HEK293 (cell line): ENCODE data around the gene KCNMB4.

Experiments used
- CTCF ChIA-PET: fragments of 350-600 bp; formaldehyde crosslinking; extraction: SDS; loops from one replicate; lab custom pipeline; 2021; ENCODE audit warnings: antibody characterized with exemption; lab: Yijun Ruan, JAX
- POLR2A ChIA-PET: fragments of 300-600 bp; formaldehyde crosslinking; extraction: SDS; loops from one replicate; lab custom pipeline; 2020; ENCODE audit warnings: antibody characterized with exemption, inconsistent platforms; lab: Yijun Ruan, JAX
- H3K27ac ChIP-seq: fragments of 200-500 bp; sonication (Bioruptor generic); 2 replicates; pipeline ENCODE4 v1.5.1; 2014; ENCODE audit warnings: low read depth, low read length, control low read depth, inconsistent platforms; ENCODE audit errors: extremely low read depth
- H3K36me3 ChIP-seq, 2 experiments: fragments of 200-500 bp in 1 of 2; sonication (Bioruptor generic) in 1 of 2; 1 replicate in 1 of 2; 2 replicates in 1 of 2; pipeline ENCODE4 v1.5.1; 2014 to 2017; ENCODE audit warnings: inconsistent platforms in 2 of 2, low read length in 2 of 2; ENCODE audit not compliant: control insufficient read depth in 2 of 2, insufficient read depth in 1 of 2
- H3K4me1 ChIP-seq: fragments of 200-500 bp; sonication (Bioruptor generic); 2 replicates; pipeline ENCODE4 v1.5.1; 2014; ENCODE audit warnings: mild to moderate bottlenecking, low read length, inconsistent platforms; ENCODE audit not compliant: control insufficient read depth, insufficient read depth
- H3K4me3 ChIP-seq: 2 replicates; pipeline ENCODE4 v1.5.1; 2011; ENCODE audit warnings: low read depth, mild to moderate bottlenecking, control low read depth, low read length, moderate library complexity
- H3K9me3 ChIP-seq: fragments of 200-500 bp; sonication (Bioruptor generic); 2 replicates; pipeline ENCODE4 v1.5.1; 2014; ENCODE audit warnings: low read depth, low read length, inconsistent platforms; ENCODE audit not compliant: control insufficient read depth, insufficient read depth
- BCL11A ChIP-seq: fragments of 450-650 bp; formaldehyde crosslinking; IDR thresholded peaks from 2 replicates; pipeline ENCODE4 v1.5.1; 2016; ENCODE audit warnings: low read depth, missing biosample characterization, missing genetic modification characterization
- OSR2 ChIP-seq: fragments of 450-650 bp; formaldehyde crosslinking; IDR thresholded peaks from 2 replicates; pipeline ENCODE4 v1.5.1; 2016; ENCODE audit warnings: missing biosample characterization, missing genetic modification characterization
- PRDM1 ChIP-seq: fragments of 450-650 bp; formaldehyde crosslinking; IDR thresholded peaks from 2 replicates; pipeline ENCODE4; 2016; ENCODE audit warnings: missing biosample characterization, missing genetic modification characterization
- ZNF121 ChIP-seq: fragments of 450-650 bp; formaldehyde crosslinking; IDR thresholded peaks from 2 replicates; pipeline ENCODE4 v1.5.1; 2016; ENCODE audit warnings: missing biosample characterization, missing genetic modification characterization
- ZNF174 ChIP-seq: fragments of 450-650 bp; formaldehyde crosslinking; IDR thresholded peaks from 2 replicates; pipeline ENCODE4 v1.5.0; 2017; ENCODE audit warnings: missing biosample characterization, mild to moderate bottlenecking, missing genetic modification characterization
- ZNF202 ChIP-seq: fragments of 450-650 bp; formaldehyde crosslinking; IDR thresholded peaks from 2 replicates; pipeline ENCODE4 v1.5.1; 2016; ENCODE audit warnings: missing biosample characterization, missing genetic modification characterization, borderline replicate concordance
- ZNF23 ChIP-seq: fragments of 450-650 bp; formaldehyde crosslinking; IDR thresholded peaks from 2 replicates; pipeline ENCODE4 v1.5.1; 2016; ENCODE audit warnings: missing biosample characterization, missing genetic modification characterization, borderline replicate concordance
- ZNF239 ChIP-seq: fragments of 450-650 bp; formaldehyde crosslinking; IDR thresholded peaks from 2 replicates; pipeline ENCODE4 v1.5.1; 2016; ENCODE audit warnings: missing biosample characterization, missing genetic modification characterization
- ZNF324 ChIP-seq: fragments of 450-650 bp; formaldehyde crosslinking; IDR thresholded peaks from 2 replicates; pipeline ENCODE4 v1.5.1; 2016; ENCODE audit warnings: missing biosample characterization, missing genetic modification characterization
- ZNF510 ChIP-seq: fragments of 450-650 bp; formaldehyde crosslinking; IDR thresholded peaks from 2 replicates; pipeline ENCODE4 v1.5.1; 2018; ENCODE audit warnings: mild to moderate bottlenecking, missing genetic modification characterization, missing biosample characterization; ENCODE audit not compliant: insufficient replicate concordance
- ZNF624 ChIP-seq: fragments of 450-650 bp; formaldehyde crosslinking; IDR thresholded peaks from 2 replicates; pipeline ENCODE4 v1.5.1; 2017; ENCODE audit warnings: missing biosample characterization, missing genetic modification characterization
- ZNF830 ChIP-seq: fragments of 450-650 bp; IDR thresholded peaks from 2 replicates; pipeline ENCODE4 v1.5.0; 2018; ENCODE audit warnings: missing biosample characterization, missing genetic modification characterization, low read depth, mild to moderate bottlenecking, moderate library complexity
- ZNF837 ChIP-seq: fragments of 450-650 bp; formaldehyde crosslinking; IDR thresholded peaks from 2 replicates; pipeline ENCODE4 v1.5.1; 2016; ENCODE audit warnings: missing biosample characterization, missing genetic modification characterization
- ZSCAN23 ChIP-seq: fragments of 450-650 bp; formaldehyde crosslinking; IDR thresholded peaks from 2 replicates; pipeline ENCODE4 v1.5.1; 2016; ENCODE audit warnings: missing biosample characterization, missing genetic modification characterization
- TF ChIP-seq, protein P1 (sequence below): fragments of 450-650 bp; formaldehyde crosslinking; IDR thresholded peaks from 2 replicates; pipeline ENCODE4 v1.5.1; 2016; ENCODE audit warnings: missing biosample characterization, missing genetic modification characterization
- TF ChIP-seq, protein P2 (sequence below): fragments of 450-650 bp; formaldehyde crosslinking; IDR thresholded peaks from 2 replicates; pipeline ENCODE4 v1.5.1; 2017; ENCODE audit warnings: missing biosample characterization, missing genetic modification characterization
- TF ChIP-seq, protein P3 (sequence below): fragments of 450-650 bp; formaldehyde crosslinking; IDR thresholded peaks from 2 replicates; pipeline ENCODE4 v1.5.1; 2016; ENCODE audit warnings: missing biosample characterization, missing genetic modification characterization
- TF ChIP-seq, protein P4 (sequence below): fragments of 450-650 bp; formaldehyde crosslinking; IDR thresholded peaks from 2 replicates; pipeline ENCODE4 v1.5.1; 2016; ENCODE audit warnings: missing biosample characterization, missing genetic modification characterization, borderline replicate concordance
- TF ChIP-seq, protein P5 (sequence below): fragments of 450-650 bp; formaldehyde crosslinking; IDR thresholded peaks from 2 replicates; pipeline ENCODE4 v1.5.1; 2016; ENCODE audit warnings: missing biosample characterization, missing genetic modification characterization

The KCNMB4 gene

DNA sequence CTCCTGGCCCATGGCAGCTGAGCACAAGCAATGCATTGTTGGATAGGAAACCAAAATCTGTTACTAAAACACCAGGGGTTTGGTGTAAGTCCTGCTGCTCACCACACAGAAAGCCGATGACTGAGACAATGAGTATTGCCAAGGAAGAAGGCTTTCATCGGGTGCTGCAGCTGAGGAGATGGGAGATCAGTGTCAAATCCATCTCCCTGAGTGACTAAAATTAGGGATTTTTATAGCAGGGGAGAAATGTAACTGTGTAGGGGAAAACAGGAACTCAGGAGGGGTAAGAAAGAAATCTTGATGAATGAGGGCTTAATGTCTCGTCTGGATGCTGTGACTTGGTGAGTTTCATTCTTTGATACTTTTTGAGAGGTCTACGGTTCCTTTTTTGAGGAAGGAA lies 97.9 kb downstream of the KCNMB4 start:
- TF ChIP-seq, protein P1, sequence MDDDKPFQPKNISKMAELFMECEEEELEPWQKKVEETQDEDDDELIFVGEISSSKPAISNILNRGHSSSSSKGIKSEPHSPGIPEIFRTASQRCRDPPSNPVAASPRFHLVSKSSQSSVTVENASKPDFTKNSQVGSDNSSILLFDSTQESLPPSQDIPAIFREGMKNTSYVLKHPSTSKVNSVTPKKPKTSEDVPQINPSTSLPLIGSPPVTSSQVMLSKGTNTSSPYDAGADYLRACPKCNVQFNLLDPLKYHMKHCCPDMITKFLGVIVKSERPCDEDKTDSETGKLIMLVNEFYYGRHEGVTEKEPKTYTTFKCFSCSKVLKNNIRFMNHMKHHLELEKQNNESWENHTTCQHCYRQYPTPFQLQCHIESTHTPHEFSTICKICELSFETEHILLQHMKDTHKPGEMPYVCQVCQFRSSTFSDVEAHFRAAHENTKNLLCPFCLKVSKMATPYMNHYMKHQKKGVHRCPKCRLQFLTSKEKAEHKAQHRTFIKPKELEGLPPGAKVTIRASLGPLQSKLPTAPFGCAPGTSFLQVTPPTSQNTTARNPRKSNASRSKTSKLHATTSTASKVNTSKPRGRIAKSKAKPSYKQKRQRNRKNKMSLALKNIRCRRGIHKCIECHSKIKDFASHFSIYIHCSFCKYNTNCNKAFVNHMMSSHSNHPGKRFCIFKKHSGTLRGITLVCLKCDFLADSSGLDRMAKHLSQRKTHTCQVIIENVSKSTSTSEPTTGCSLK (tag by site-specific recombination) = no peak
- TF ChIP-seq ZNF624 (tag by site-specific recombination) (no peak), ZSCAN23 (tag by site-specific recombination) (no peak), ZNF239 (tag by site-specific recombination) (no peak), OSR2 (no peak), ZNF174 (tag by site-specific recombination) (no peak), ZNF837 (no peak), ZNF202 (tag by site-specific recombination) (no peak), ZNF830 (tag by site-specific recombination) (no peak), ZNF23 (tag by site-specific recombination) (no peak)
- TF ChIP-seq, protein P2, sequence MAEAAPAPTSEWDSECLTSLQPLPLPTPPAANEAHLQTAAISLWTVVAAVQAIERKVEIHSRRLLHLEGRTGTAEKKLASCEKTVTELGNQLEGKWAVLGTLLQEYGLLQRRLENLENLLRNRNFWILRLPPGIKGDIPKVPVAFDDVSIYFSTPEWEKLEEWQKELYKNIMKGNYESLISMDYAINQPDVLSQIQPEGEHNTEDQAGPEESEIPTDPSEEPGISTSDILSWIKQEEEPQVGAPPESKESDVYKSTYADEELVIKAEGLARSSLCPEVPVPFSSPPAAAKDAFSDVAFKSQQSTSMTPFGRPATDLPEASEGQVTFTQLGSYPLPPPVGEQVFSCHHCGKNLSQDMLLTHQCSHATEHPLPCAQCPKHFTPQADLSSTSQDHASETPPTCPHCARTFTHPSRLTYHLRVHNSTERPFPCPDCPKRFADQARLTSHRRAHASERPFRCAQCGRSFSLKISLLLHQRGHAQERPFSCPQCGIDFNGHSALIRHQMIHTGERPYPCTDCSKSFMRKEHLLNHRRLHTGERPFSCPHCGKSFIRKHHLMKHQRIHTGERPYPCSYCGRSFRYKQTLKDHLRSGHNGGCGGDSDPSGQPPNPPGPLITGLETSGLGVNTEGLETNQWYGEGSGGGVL (tag by site-specific recombination) = no peak
- TF ChIP-seq, protein P3, sequence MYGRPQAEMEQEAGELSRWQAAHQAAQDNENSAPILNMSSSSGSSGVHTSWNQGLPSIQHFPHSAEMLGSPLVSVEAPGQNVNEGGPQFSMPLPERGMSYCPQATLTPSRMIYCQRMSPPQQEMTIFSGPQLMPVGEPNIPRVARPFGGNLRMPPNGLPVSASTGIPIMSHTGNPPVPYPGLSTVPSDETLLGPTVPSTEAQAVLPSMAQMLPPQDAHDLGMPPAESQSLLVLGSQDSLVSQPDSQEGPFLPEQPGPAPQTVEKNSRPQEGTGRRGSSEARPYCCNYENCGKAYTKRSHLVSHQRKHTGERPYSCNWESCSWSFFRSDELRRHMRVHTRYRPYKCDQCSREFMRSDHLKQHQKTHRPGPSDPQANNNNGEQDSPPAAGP (tag by site-specific recombination) = no peak
- TF ChIP-seq, protein P4, sequence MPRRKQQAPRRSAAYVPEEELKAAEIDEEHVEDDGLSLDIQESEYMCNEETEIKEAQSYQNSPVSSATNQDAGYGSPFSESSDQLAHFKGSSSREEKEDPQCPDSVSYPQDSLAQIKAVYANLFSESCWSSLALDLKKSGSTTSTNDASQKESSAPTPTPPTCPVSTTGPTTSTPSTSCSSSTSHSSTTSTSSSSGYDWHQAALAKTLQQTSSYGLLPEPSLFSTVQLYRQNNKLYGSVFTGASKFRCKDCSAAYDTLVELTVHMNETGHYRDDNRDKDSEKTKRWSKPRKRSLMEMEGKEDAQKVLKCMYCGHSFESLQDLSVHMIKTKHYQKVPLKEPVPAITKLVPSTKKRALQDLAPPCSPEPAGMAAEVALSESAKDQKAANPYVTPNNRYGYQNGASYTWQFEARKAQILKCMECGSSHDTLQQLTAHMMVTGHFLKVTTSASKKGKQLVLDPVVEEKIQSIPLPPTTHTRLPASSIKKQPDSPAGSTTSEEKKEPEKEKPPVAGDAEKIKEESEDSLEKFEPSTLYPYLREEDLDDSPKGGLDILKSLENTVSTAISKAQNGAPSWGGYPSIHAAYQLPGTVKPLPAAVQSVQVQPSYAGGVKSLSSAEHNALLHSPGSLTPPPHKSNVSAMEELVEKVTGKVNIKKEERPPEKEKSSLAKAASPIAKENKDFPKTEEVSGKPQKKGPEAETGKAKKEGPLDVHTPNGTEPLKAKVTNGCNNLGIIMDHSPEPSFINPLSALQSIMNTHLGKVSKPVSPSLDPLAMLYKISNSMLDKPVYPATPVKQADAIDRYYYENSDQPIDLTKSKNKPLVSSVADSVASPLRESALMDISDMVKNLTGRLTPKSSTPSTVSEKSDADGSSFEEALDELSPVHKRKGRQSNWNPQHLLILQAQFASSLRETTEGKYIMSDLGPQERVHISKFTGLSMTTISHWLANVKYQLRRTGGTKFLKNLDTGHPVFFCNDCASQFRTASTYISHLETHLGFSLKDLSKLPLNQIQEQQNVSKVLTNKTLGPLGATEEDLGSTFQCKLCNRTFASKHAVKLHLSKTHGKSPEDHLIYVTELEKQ (tag by site-specific recombination) = no peak
- H3K27ac ChIP-seq = no peak overlapping the region
- no peaks in the 10 kb centered on the region for H3K36me3 ChIP-seq
- no peaks in the 10 kb centered on the region for H3K4me1 ChIP-seq
- H3K9me3 ChIP-seq = no peaks in the 10 kb centered on the region
- H3K4me3 ChIP-seq = no peak overlapping the region
- POLR2A ChIA-PET = no interaction called here
- CTCF ChIA-PET = no interaction called here

DNA sequence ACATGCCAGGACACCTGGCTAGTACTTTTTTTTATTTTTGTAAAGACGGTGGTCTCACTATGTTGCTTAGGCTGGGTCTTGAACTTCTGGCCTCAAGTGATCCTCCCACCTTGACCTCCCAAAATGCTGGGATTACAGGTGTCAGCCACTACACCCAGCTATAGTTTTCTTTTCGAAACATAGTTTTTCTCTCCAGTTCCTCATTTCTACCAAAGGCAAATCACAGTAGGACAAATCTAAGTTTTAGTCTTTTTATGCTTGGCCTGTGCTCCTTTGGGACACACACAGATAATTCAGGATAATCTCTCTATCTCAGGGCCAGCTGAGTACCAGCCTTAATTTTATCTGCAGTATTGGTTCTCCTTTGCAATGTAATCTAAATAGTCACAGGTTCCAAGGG lies 100.7 kb downstream of the KCNMB4 start:
- ChIA-PET POLR2A (no interaction called here), CTCF (no interaction called here)
- no peak for TF ChIP-seq ZNF510 (tag by site-specific recombination)
- TF ChIP-seq, protein P5, sequence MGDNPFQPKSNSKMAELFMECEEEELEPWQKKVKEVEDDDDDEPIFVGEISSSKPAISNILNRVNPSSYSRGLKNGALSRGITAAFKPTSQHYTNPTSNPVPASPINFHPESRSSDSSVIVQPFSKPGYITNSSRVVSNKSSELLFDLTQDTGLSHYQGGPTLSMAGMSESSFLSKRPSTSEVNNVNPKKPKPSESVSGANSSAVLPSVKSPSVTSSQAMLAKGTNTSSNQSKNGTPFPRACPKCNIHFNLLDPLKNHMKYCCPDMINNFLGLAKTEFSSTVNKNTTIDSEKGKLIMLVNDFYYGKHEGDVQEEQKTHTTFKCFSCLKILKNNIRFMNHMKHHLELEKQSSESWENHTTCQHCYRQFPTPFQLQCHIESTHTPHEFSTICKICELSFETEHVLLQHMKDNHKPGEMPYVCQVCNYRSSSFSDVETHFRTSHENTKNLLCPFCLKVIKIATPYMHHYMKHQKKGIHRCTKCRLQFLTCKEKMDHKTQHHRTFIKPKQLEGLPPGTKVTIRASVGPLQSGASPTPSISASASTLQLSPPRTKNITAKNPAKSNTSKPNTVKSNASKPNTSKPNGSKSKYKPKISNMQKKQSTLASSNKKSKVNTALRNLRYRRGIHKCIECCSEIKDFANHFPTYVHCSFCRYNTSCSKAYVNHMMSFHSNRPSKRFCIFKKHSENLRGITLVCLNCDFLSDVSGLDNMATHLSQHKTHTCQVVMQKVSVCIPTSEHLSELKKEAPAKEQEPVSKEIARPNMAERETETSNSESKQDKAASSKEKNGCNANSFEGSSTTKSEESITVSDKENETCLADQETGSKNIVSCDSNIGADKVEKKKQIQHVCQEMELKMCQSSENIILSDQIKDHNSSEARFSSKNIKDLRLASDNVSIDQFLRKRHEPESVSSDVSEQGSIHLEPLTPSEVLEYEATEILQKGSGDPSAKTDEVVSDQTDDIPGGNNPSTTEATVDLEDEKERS (tag by site-specific recombination) = no peak
- no peak for TF ChIP-seq PRDM1 (tag by site-specific recombination)
- TF ChIP-seq BCL11A (tag by site-specific recombination) = no peak
- no peak for TF ChIP-seq ZNF324 (tag by site-specific recombination)
- TF ChIP-seq ZNF121 (tag by site-specific recombination) = no peak
- Histone ChIP-seq H3K4me1 (no peaks in the 10 kb centered on the region), H3K4me3 (no peak overlapping the region), H3K9me3 (no peaks in the 10 kb centered on the region), H3K27ac (no peak overlapping the region), H3K36me3 (no peaks in the 10 kb centered on the region)
